H9 (cell line): ENCODE measurements around the gene ROCK2. TPM values are rescaled to one million over a fixed set of nuclear protein-coding genes. Genes with fewer than 3 reads are reported as not detected.

Source experiments
- DNase-seq: peaks from one replicate; pipeline ENCODE4 v3.0.0-alpha.2; 2017
- H2AFZ ChIP-seq: one replicate; pipeline ENCODE4 v1.6.1; 2013; ENCODE audit warnings: mild to moderate bottlenecking, low read length, control low read depth, moderate library complexity
- H2AK5ac ChIP-seq: 2 replicates; pipeline ENCODE4 v1.6.1; 2013; ENCODE audit warnings: low read length, control low read depth, mixed read lengths; ENCODE audit not compliant: insufficient read length
- H2BK120ac ChIP-seq: one replicate; pipeline ENCODE4 v1.6.1; 2013; ENCODE audit warnings: low read depth, mild to moderate bottlenecking, low read length, control low read depth, inconsistent platforms; ENCODE audit not compliant: poor library complexity, severe bottlenecking
- H2BK12ac ChIP-seq: 2 replicates; pipeline ENCODE4 v1.6.1; 2013; ENCODE audit warnings: low read length, control low read depth, mixed read lengths, low read depth; ENCODE audit not compliant: insufficient read length
- H2BK15ac ChIP-seq: 2 replicates; pipeline ENCODE4 v1.6.1; 2013; ENCODE audit warnings: low read depth, low read length, control low read depth
- H2BK20ac ChIP-seq: one replicate; pipeline ENCODE4 v1.6.1; 2013; ENCODE audit warnings: low read depth, mild to moderate bottlenecking, low read length, control low read depth, inconsistent platforms; ENCODE audit not compliant: poor library complexity, severe bottlenecking
- H2BK5ac ChIP-seq: 2 replicates; pipeline ENCODE4 v1.6.1; 2013; ENCODE audit warnings: low read length, control low read depth, mixed read lengths; ENCODE audit not compliant: insufficient read length
- H3K14ac ChIP-seq: 2 replicates; pipeline ENCODE4 v1.6.1; 2013; ENCODE audit warnings: low read length, control low read depth; ENCODE audit not compliant: insufficient read depth
- H3K18ac ChIP-seq: 2 replicates; pipeline ENCODE4 v1.6.1; 2013; ENCODE audit warnings: low read depth, mild to moderate bottlenecking, mixed read lengths, low read length, control low read depth; ENCODE audit not compliant: insufficient read length
- H3K23ac ChIP-seq: 2 replicates; pipeline ENCODE4 v1.6.1; 2013; ENCODE audit warnings: low read length, control low read depth, mixed read lengths, low read depth; ENCODE audit not compliant: insufficient read length
- H3K23me2 ChIP-seq: 2 replicates; pipeline ENCODE4 v1.6.1; 2013; ENCODE audit warnings: low read depth, mild to moderate bottlenecking, mixed read lengths, low read length, control low read depth; ENCODE audit not compliant: insufficient read length, poor library complexity, severe bottlenecking
- H3K27ac ChIP-seq: 2 replicates; pipeline ENCODE4 v1.5.1; 2013; ENCODE audit warnings: low read length, control low read depth, mixed read lengths, low read depth; ENCODE audit not compliant: insufficient read length
- H3K27me3 ChIP-seq: 2 replicates; pipeline ENCODE4 v1.6.1; 2013; ENCODE audit warnings: low read length, control low read depth, inconsistent platforms; ENCODE audit not compliant: insufficient read depth
- H3K4ac ChIP-seq: 2 replicates; pipeline ENCODE4 v1.6.1; 2013; ENCODE audit warnings: low read depth, mild to moderate bottlenecking, control low read depth, inconsistent platforms, low read length, moderate library complexity
- H3K4me1 ChIP-seq: 2 replicates; pipeline ENCODE4 v1.6.1; 2013; ENCODE audit warnings: low read length, control low read depth, inconsistent platforms; ENCODE audit not compliant: insufficient read depth
- H3K4me2 ChIP-seq: 2 replicates; pipeline ENCODE4 v1.6.1; 2013; ENCODE audit warnings: low read length, control low read depth, mixed read lengths; ENCODE audit not compliant: insufficient read length, insufficient read depth
- H3K56ac ChIP-seq: 2 replicates; pipeline ENCODE4 v1.6.1; 2013; ENCODE audit warnings: low read depth, mild to moderate bottlenecking, mixed read lengths, low read length, control low read depth; ENCODE audit not compliant: insufficient read length
- H3K79me1 ChIP-seq: 2 replicates; pipeline ENCODE4 v1.6.1; 2013; ENCODE audit warnings: low read depth, mild to moderate bottlenecking, moderate library complexity, low read length, control low read depth, inconsistent platforms; ENCODE audit not compliant: insufficient read depth, poor library complexity, severe bottlenecking
- H3K79me2 ChIP-seq: 2 replicates; pipeline ENCODE4 v1.6.1; 2013; ENCODE audit warnings: low read length, control low read depth, inconsistent platforms; ENCODE audit not compliant: insufficient read depth
- H3K9ac ChIP-seq: 2 replicates; pipeline ENCODE4 v1.6.1; 2013; ENCODE audit warnings: low read length, control low read depth, mixed read lengths; ENCODE audit not compliant: insufficient read length; ENCODE audit errors: extremely low read depth
- H3K9me3 ChIP-seq: one replicate; pipeline ENCODE4 v1.6.1; 2013; ENCODE audit warnings: low read depth, low read length, inconsistent platforms; ENCODE audit not compliant: control insufficient read depth
- H3T11ph ChIP-seq: one replicate; pipeline ENCODE4 v1.6.1; 2013; ENCODE audit warnings: mild to moderate bottlenecking, low read length, control low read depth, inconsistent platforms
- H4K20me1 ChIP-seq: one replicate; pipeline ENCODE4 v1.6.1; 2013; ENCODE audit not compliant: control insufficient read depth, insufficient read length, insufficient read depth
- H4K5ac ChIP-seq: 2 replicates; pipeline ENCODE4 v1.6.1; 2013; ENCODE audit warnings: low read depth, mild to moderate bottlenecking, mixed read lengths, low read length, control low read depth; ENCODE audit not compliant: insufficient read length
- H4K8ac ChIP-seq: replicated peaks from 2 replicates; pipeline ENCODE4 v1.6.1; 2013; ENCODE audit warnings: low read length, control low read depth, mixed read lengths, low read depth; ENCODE audit not compliant: insufficient read length
- H4K91ac ChIP-seq: 2 replicates; pipeline ENCODE4 v1.6.1; 2013; ENCODE audit warnings: low read depth, mild to moderate bottlenecking, moderate library complexity, mixed read lengths, low read length, control low read depth; ENCODE audit not compliant: insufficient read length
- H3K27ac Mint-ChIP-seq, 3 experiments: 2 replicates in 2 of 3; 3 replicates in 1 of 3; pipeline ENCODE4 v1.8.0; 2020 to 2021; ENCODE audit warnings: mixed read lengths in 3 of 3, mild to moderate bottlenecking in 1 of 3, moderate library complexity in 1 of 3
- H3K27me3 Mint-ChIP-seq: 2 replicates; pipeline ENCODE4 v1.8.0; 2021; ENCODE audit warnings: low read depth, mild to moderate bottlenecking, moderate library complexity, mixed read lengths
- H3K36me3 Mint-ChIP-seq, 3 experiments: 2 replicates in 2 of 3; 3 replicates in 1 of 3; pipeline ENCODE4 v1.8.0; 2020 to 2021; ENCODE audit warnings: low read depth in 3 of 3, mixed read lengths in 3 of 3; ENCODE audit not compliant: insufficient read depth in 1 of 3
- H3K4me1 Mint-ChIP-seq, 2 experiments: 2 replicates each; pipeline ENCODE4 v1.8.0; 2020; ENCODE audit warnings: mixed read lengths in 2 of 2
- H3K4me3 Mint-ChIP-seq, 2 experiments: 2 replicates in 1 of 2; 3 replicates in 1 of 2; pipeline ENCODE4 v1.8.0; 2020 to 2021; ENCODE audit warnings: mild to moderate bottlenecking in 2 of 2, mixed read lengths in 2 of 2, moderate library complexity in 1 of 2
- H3K9me3 Mint-ChIP-seq, 2 experiments: 2 replicates in 1 of 2; 3 replicates in 1 of 2; pipeline ENCODE4 v1.8.0; 2020; ENCODE audit warnings: mild to moderate bottlenecking in 2 of 2, mixed read lengths in 2 of 2, moderate library complexity in 1 of 2
- CTCF ChIP-seq: fragments of 200-600 bp; sonication (generic); conservative IDR thresholded peaks from 3 replicates; pipeline ENCODE4 v1.8.0; 2021; ENCODE audit warnings: antibody characterized with exemption, mild to moderate bottlenecking
- WGBS: extraction: QIAGEN DNeasy Blood & Tissue Kit; methylation state at CpG from one replicate; pipeline ENCODE4 v1.1.7; 2013; ENCODE audit warnings: missing lambda C conversion rate, low lambda C conversion rate, mixed read lengths; ENCODE audit not compliant: insufficient read length; ENCODE audit errors: extremely low coverage; 5-methylcytosine and 5-hydroxymethylcytosine counted together
- total RNA-seq: library from RNA; stranded (reverse); gene quantifications from 2 replicates; pipeline ENCODE4 v1.2.1, GENCODE V29; 2021

The ROCK2 gene
- total RNA-seq, 1 experiment from 2014 or later, result 33.2 TPM

DNA sequence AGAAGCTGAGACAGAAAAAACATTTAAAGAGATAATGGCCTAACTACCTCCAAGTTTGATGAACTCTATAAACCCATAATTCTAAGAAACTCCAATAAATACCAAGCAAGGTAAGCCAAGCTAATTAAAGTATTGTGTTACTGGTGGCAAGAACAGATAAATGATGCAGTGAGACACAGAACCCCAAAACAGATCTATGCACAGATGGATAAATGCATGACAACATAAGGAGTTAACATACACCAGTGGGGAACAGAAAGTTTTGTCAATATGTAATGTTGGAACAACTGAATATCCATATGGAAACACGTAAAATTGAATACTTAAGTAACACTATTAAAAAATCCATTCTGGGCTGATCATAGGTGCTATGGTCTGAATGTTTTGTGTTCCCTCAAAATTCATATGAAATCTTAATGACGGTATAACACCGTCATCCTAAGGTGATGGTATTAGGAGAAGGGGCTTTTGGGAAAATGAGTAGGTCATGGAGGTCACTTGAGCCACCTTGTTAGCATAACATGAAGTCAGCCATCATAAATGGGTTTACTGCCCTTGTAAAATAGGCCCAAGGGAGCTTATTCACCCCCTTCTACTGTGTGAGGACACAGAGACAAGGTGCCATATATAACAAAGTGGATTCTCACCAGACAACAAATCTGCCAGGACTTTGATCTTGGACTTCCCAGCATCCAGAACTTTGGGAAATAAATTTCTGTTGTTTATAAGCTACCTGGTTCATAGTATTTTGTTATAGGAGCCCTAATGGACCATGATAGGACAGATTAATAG lies 102.8 kb downstream of the ROCK2 start:
- H2AK5ac ChIP-seq, result no peak overlapping the region
- no peak overlapping the region for H3K27ac ChIP-seq
- no peaks in the 10 kb centered on the region for H3K9me3 Mint-ChIP-seq
- no peaks in the 10 kb centered on the region for H3K27me3 Mint-ChIP-seq
- no peak overlapping the region for H3K56ac ChIP-seq
- H3K9me3 ChIP-seq, result no peaks in the 10 kb centered on the region
- no peak overlapping the region for H4K8ac ChIP-seq
- H3K4ac ChIP-seq, result no peak overlapping the region
- H3T11ph ChIP-seq, result no peak overlapping the region
- WGBS, result no CpG with 5 or more reads among the region's 3 CpGs
- H2AFZ ChIP-seq, result no peak overlapping the region
- no peak for DNase-seq
- no peak overlapping the region for H2BK12ac ChIP-seq
- H3K23me2 ChIP-seq, result no peaks in the 10 kb centered on the region
- H4K91ac ChIP-seq, result no peak overlapping the region
- H3K4me1 ChIP-seq, result no peaks in the 10 kb centered on the region
- H3K23ac ChIP-seq, result no peak overlapping the region
- no peaks in the 10 kb centered on the region; a peak in 1 of 7 replicates for H3K36me3 Mint-ChIP-seq
- H2BK120ac ChIP-seq, result no peak overlapping the region
- H3K79me2 ChIP-seq, result no peaks in the 10 kb centered on the region
- H3K18ac ChIP-seq, result no peak overlapping the region
- H3K4me3 Mint-ChIP-seq, result no peak overlapping the region
- peaks cover 8 to 14% of the 10 kb centered on the region in 2 experiments for H3K4me1 Mint-ChIP-seq
- H3K79me1 ChIP-seq, result peaks cover 4% of the 10 kb centered on the region
- H4K20me1 ChIP-seq, result no peaks in the 10 kb centered on the region
- H2BK15ac ChIP-seq, result no peak overlapping the region
- no peak overlapping the region for H2BK5ac ChIP-seq
- H3K14ac ChIP-seq, result no peak overlapping the region
- H3K4me2 ChIP-seq, result no peak overlapping the region
- no peak overlapping the region for H2BK20ac ChIP-seq
- no peak for TF ChIP-seq CTCF
- H4K5ac ChIP-seq, result no peak overlapping the region
- peak overlapping the region in 1 of 3 experiments; percentile 32; a peak in 3 of 7 replicates for H3K27ac Mint-ChIP-seq
- H3K9ac ChIP-seq, result no peak overlapping the region
- H3K27me3 ChIP-seq, result no peaks in the 10 kb centered on the region
